ENCODE data around the gene OR8D2. TPM values are rescaled to one million over a fixed set of nuclear protein-coding genes. Genes with fewer than 3 reads are reported as not detected.

OR8D2 gene
- total and polyA plus RNA-seq, 2 of the 13 experiments (the other 11 are each of a cell fraction or from before 2014, with no cell fraction given): not detected

- in situ Hi-C loops (cut with HindIII; ENCODE audit: extremely low pct_ligation_motif_present, low pct_unique_long_range_greater_than_20kb): no loop called here
- H2AFZ ChIP-seq (ENCODE audit: low read length): no peak within 1 kb of the TSS
These were observed 6.1 kb downstream of the OR8D2 start, which contains the start of gene OR8D1 for GRCh38 chr11:124313849-124314248. OR8D1 (minus strand) TSS chr11:124313949; CDS start chr11:124310766, 3,183 bp downstream.

GRCh38 chr11:124313131-124313530 lies 6.9 kb downstream of the OR8D2 start:
- no peak overlapping the region for H3K4me2 ChIP-seq (ENCODE audit: low read depth, low read length)
- CTCF ChIA-PET (ENCODE audit: low intra/inter-chr PET ratio, low total read pairs): no interaction called here
- TF ChIP-seq KLF11 (CRISPR knock-in tag; IDR thresholded peaks at IDR 0.05) (no peak), ZNF713 (CRISPR knock-in tag; IDR thresholded peaks at IDR 0.05) (no peak), THYN1 (CRISPR knock-in tag; IDR thresholded peaks at IDR 0.05; ENCODE audit: borderline replicate concordance, low read depth) (no peak), HBP1 (CRISPR knock-in tag; IDR thresholded peaks at IDR 0.05; ENCODE audit: low read depth) (no peak), ZNF18 (CRISPR knock-in tag; IDR thresholded peaks at IDR 0.05; ENCODE audit: insufficient replicate concordance) (no peak), ZNF552 (CRISPR knock-in tag; IDR thresholded peaks at IDR 0.05; ENCODE audit: borderline replicate concordance) (no peak), SP1 (IDR thresholded peaks at IDR 0.05) (no peak), SP1 (CRISPR knock-in tag; IDR thresholded peaks at IDR 0.05) (no peak), CAMTA2 (CRISPR knock-in tag; IDR thresholded peaks at IDR 0.05; ENCODE audit: borderline replicate concordance) (no peak), MIXL1 (CRISPR knock-in tag; IDR thresholded peaks at IDR 0.05) (no peak), ZC3H13 (CRISPR knock-in tag; IDR thresholded peaks at IDR 0.05) (no peak), ZNF510 (CRISPR knock-in tag; IDR thresholded peaks at IDR 0.05; ENCODE audit: low read depth) (no peak)

More at GRCh38 chr11:124313849-124314248, 6.1 kb downstream of the OR8D2 start, which contains the start of gene OR8D1:
- FAIRE-seq (no peak), DNase-seq (ENCODE audit: low spot score) (no peak), ATAC-seq (no peak)
- TF ChIP-seq ZFP90 (CRISPR knock-in tag; IDR thresholded peaks at IDR 0.05; ENCODE audit: borderline replicate concordance) (no peak), TFAP4 (IDR thresholded peaks at IDR 0.05; ENCODE audit: borderline replicate concordance, low read depth) (no peak), CENPT (CRISPR knock-in tag; IDR thresholded peaks at IDR 0.05; ENCODE audit: low read depth) (no peak), SP5 (CRISPR knock-in tag; IDR thresholded peaks at IDR 0.05; ENCODE audit: borderline replicate concordance, low read depth) (no peak), ZNF570 (CRISPR knock-in tag; IDR thresholded peaks at IDR 0.05; ENCODE audit: borderline replicate concordance) (no peak), KLF12 (CRISPR knock-in tag; IDR thresholded peaks at IDR 0.05; ENCODE audit: borderline replicate concordance) (no peak), ARID2 (CRISPR knock-in tag; IDR thresholded peaks at IDR 0.05; ENCODE audit: borderline replicate concordance) (no peak)
- no peak within 1 kb of the TSS for H3K27ac ChIP-seq (ENCODE audit: extremely low read length, insufficient read depth, low read length)
- no peaks in the 10 kb centered on the region for H4K20me1 ChIP-seq (ENCODE audit: insufficient read depth, low read length)
- POLR2A ChIA-PET: no interaction called here
- H3K79me2 ChIP-seq (ENCODE audit: insufficient read depth, low read length): no peaks in the 10 kb centered on the region
- no peak within 1 kb of the TSS for H3K4me3 ChIP-seq (replicated peaks in 1 of 3; ENCODE audit: insufficient read depth in 1 of 3, low read depth in 2 of 3, low read length in 3 of 3)
- H3K9ac ChIP-seq (ENCODE audit: insufficient read depth, low read depth, low read length): no peak within 1 kb of the TSS
- intact Hi-C loops (cut with micrococcal nuclease; ENCODE audit: unreplicated experiment): no loop called here
- 19% methylated on average over 2 of the region's 2 CpGs for WGBS (ENCODE audit: low lambda C conversion rate)
- H3K36me3 ChIP-seq (replicated peaks in 1 of 2; ENCODE audit: control insufficient read depth in 1 of 2, insufficient read depth in 2 of 2, low read length in 2 of 2): no peaks in the 10 kb centered on the region
- CTCF ChIA-PET (ENCODE audit: low intra/inter-chr PET ratio, low total read pairs): no interaction called here
- H3K4me1 ChIP-seq (ENCODE audit: insufficient read depth, low read length): no peaks in the 10 kb centered on the region
- no peak within 1 kb of the TSS for H3K4me2 ChIP-seq (ENCODE audit: low read depth, low read length)
- no peaks in the 10 kb centered on the region for H3K9me3 ChIP-seq (ENCODE audit: low read length)
- H3K27me3 ChIP-seq (ENCODE audit: control insufficient read depth in 1 of 2, insufficient read depth in 2 of 2, low read length in 2 of 2): no peaks in the 10 kb centered on the region
- no TSS peak for BruUV-seq (replicated peaks)

More at GRCh38 chr11:124313131-124313530, 6.9 kb downstream of the OR8D2 start:
- Histone ChIP-seq H3K79me2 (ENCODE audit: insufficient read depth, low read length) (no peaks in the 10 kb centered on the region), H3K36me3 (replicated peaks in 1 of 2; ENCODE audit: control insufficient read depth in 1 of 2, insufficient read depth in 2 of 2, low read length in 2 of 2) (no peaks in the 10 kb centered on the region), H3K27ac (ENCODE audit: extremely low read length, insufficient read depth, low read length) (no peak overlapping the region), H3K27me3 (ENCODE audit: control insufficient read depth in 1 of 2, insufficient read depth in 2 of 2, low read length in 2 of 2) (no peaks in the 10 kb centered on the region), H3K4me1 (ENCODE audit: insufficient read depth, low read length) (no peaks in the 10 kb centered on the region), H3K9me3 (ENCODE audit: low read length) (no peaks in the 10 kb centered on the region), H3K9ac (ENCODE audit: insufficient read depth, low read depth, low read length) (no peak overlapping the region), H3K4me3 (replicated peaks in 1 of 3; ENCODE audit: insufficient read depth in 1 of 3, low read depth in 2 of 3, low read length in 3 of 3) (no peak overlapping the region), H4K20me1 (ENCODE audit: insufficient read depth, low read length) (no peaks in the 10 kb centered on the region), H2AFZ (ENCODE audit: low read length) (no peak overlapping the region)
- FAIRE-seq: no peak
- ATAC-seq: no peak
- in situ Hi-C loops (cut with HindIII; ENCODE audit: extremely low pct_ligation_motif_present, low pct_unique_long_range_greater_than_20kb): no loop called here
- no peak for DNase-seq (ENCODE audit: low spot score)
- no TSS peak for BruUV-seq (replicated peaks)
- 47% methylated on average over 4 of the region's 4 CpGs for WGBS (ENCODE audit: low lambda C conversion rate)
- POLR2A ChIA-PET: no interaction called here
- intact Hi-C loops (cut with micrococcal nuclease; ENCODE audit: unreplicated experiment): no loop called here
